Stimulated activated CD4-positive, alpha-beta T cell treated with anti-CD3 and anti-CD28 coated beads, Interleukin-2, amount 100 ng/mL, for 4 hours (primary cell): ENCODE results near the gene CFAP141.

ENCODE experiments used
- DNase-seq: peaks from one replicate; pipeline ENCODE4 v3.0.0-alpha.2; 2020; ENCODE audit warnings: low read depth

The CFAP141 gene

DNA sequence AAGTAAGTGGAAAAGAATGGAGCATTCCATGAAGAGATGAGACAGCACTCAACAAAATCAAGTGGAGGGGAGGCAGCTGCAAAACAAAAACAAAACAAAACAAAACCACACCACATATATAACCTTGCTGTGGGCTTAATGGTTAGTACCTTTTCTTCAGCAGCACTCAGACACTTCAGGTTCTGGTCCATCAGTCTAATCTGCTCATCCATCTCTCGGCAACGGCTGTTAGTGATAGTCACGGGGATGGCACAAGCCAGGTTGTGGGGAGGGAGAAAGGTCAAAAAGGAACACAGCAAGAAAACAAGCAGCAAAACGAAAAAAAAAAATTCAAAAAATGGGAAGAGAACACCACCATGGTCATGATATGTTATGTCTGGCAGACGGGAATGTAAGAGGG is 34.3 kb downstream of the CFAP141 start:
- DNase-seq, result no peak

DNA sequence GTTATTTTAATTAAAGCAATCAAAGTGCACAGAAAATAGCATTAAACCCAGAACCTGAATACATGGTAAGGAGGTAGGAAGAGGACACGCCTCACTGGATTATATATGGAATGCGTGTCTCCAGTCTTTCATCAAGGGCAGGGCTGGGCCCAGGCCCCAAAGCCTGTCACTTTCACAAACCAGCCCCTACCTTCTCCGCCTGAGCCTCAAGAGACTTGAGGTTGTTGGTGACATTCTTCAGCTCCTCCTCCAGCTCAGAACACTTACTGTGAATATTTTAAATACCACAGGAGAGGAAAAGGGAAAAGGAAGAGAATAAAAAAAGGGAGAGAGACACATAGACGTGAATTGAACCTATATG is 34.9 kb downstream of the CFAP141 start:
- no peak for DNase-seq

- peak; percentile 63 for DNase-seq
These were observed 35.4 kb downstream of the CFAP141 start for GRCh38 chr1:154170547-154171222.

GRCh38 chr1:154167461-154167860 is 38.7 kb downstream of the CFAP141 start:
- DNase-seq, result no peak

- no peak for DNase-seq
These were observed 39.9 kb downstream of the CFAP141 start for GRCh38 chr1:154166207-154166606.

- DNase-seq, result no peak
These were observed 46.6 kb downstream of the CFAP141 start for GRCh38 chr1:154159554-154159953.

GRCh38 chr1:154158307-154159125 is 47.6 kb downstream of the CFAP141 start:
- no peak for DNase-seq

- DNase-seq, result peak; percentile 68
These were observed 48.4 kb downstream of the CFAP141 start for GRCh38 chr1:154157520-154158306.

DNA sequence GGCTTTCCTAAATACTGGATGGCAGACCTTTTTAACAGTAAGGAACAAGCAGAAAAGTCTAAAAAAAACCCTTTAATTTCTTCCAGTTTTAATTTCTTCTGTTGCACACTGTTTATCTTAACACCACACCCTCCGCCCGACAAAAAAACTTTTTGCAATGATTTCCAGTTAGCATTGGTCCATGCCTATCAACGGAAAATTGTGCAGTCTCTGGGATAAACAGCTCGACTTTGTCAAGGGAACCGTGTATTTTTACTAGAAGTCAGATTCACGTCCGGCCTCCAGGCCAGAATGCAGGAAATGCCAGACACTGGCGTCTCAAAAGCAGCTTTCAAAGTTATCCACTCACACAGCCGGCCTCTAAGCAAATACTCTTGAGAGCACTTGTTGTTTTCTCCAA is 50.9 kb downstream of the CFAP141 start:
- no peak for DNase-seq

GRCh38 chr1:154154534-154155191 is 51.5 kb downstream of the CFAP141 start, which contains the start of gene NUP210L:
NUP210L (minus strand) TSS chr1:154155073.
- no peak for DNase-seq

- no peak for DNase-seq
These were observed 52.1 kb downstream of the CFAP141 start for GRCh38 chr1:154154053-154154452.

- no peak for DNase-seq
These were observed 54.8 kb downstream of the CFAP141 start for GRCh38 chr1:154151311-154151710.
